H1 (cell line): ENCODE measurements around the gene ST6GALNAC2. TPM values are rescaled to one million over a fixed set of nuclear protein-coding genes. Genes with fewer than 3 reads are reported as not detected.
A peak's percentile ranks its signal among the peaks of the same experiment; 100 is the strongest.

ENCODE experiments used
- CHD7 ChIP-seq: fragments of 300-600 bp; sonication (generic); IDR thresholded peaks from 2 replicates; pipeline ENCODE4 v1.7.1; 2012; ENCODE audit warnings: low read length, moderate library complexity, mild to moderate bottlenecking, inconsistent platforms; ENCODE audit not compliant: insufficient replicate concordance
- HDAC2 ChIP-seq, 2 experiments: fragments of 300-600 bp in 1 of 2; sonication (generic) in 1 of 2; IDR thresholded peaks; 2 replicates each; pipeline ENCODE4 v1.6.1; 2011 to 2012; ENCODE audit warnings: low read depth in 2 of 2, low read length in 2 of 2, mild to moderate bottlenecking in 2 of 2, moderate library complexity in 2 of 2, borderline replicate concordance in 1 of 2, inconsistent platforms in 1 of 2
- KDM1A ChIP-seq: fragments of 200-600, 300-600 bp; sonication (generic); IDR thresholded peaks from 2 replicates; pipeline ENCODE4 v1.7.1; 2016; ENCODE audit warnings: mild to moderate bottlenecking, low read length, borderline replicate concordance
- MAX ChIP-seq: IDR thresholded peaks from 2 replicates; pipeline ENCODE4 v1.6.1; 2012; ENCODE audit warnings: inconsistent platforms
- NANOG ChIP-seq: IDR thresholded peaks from 2 replicates; pipeline ENCODE4 v1.6.1; 2011; ENCODE audit warnings: low read length, low read depth, mild to moderate bottlenecking, inconsistent platforms; ENCODE audit not compliant: insufficient read depth, poor library complexity, severe bottlenecking
- RXRA ChIP-seq: IDR thresholded peaks from 2 replicates; pipeline ENCODE4 v1.6.1; 2011; ENCODE audit warnings: low read depth, mild to moderate bottlenecking, low read length, moderate library complexity; ENCODE audit not compliant: insufficient read depth
- SIN3A ChIP-seq, 2 experiments: IDR thresholded peaks in 1 of 2; conservative IDR thresholded peaks in 1 of 2; 2 replicates each; pipeline ENCODE4 v1.6.1; 2011 to 2012; ENCODE audit warnings: low read length in 2 of 2, improper control_type of control experiment in 1 of 2, low read depth in 1 of 2, mild to moderate bottlenecking in 1 of 2
- SUZ12 ChIP-seq: fragments of 200-600 bp; sonication (generic); IDR thresholded peaks from 2 replicates; pipeline ENCODE4 v1.6.1; 2012; ENCODE audit warnings: mild to moderate bottlenecking, inconsistent platforms, low read length, moderate library complexity, mixed read lengths
- TEAD4 ChIP-seq: IDR thresholded peaks from 2 replicates; pipeline ENCODE4 v1.6.1; 2012; ENCODE audit warnings: low read depth, low read length, inconsistent platforms, mixed read lengths
- polyA plus RNA-seq, 7 experiments: library from polyadenylated mRNA; depleted of rRNA in 3 of 7; stranded (reverse) in 5 of 7; unstranded in 2 of 7; fragments of >200 nt in 5 of 7; fragments of 200-250 nt in 2 of 7; gene quantifications; 1 replicate in 5 of 7; 2 replicates in 1 of 7; 4 replicates in 1 of 7; pipeline versions ENCODE4 v1.2.1 to v1.2.3, GENCODE V29; 2011 to 2013; ENCODE audit warnings: missing spikeins in 2 of 7, mixed read lengths in 2 of 7
- total RNA-seq: library from RNA; stranded (reverse); fragmentation: NEBNext Ultra II Directional; extraction: Animal tissue kit (Norgen Biotek cat#: 25700); gene quantifications from 2 replicates; pipeline ENCODE4 v1.2.1, GENCODE V29; 2021

The ST6GALNAC2 gene
- total and polyA plus RNA-seq, 2 of the 8 experiments (the other 6 are each of a cell fraction or from before 2014, with no cell fraction given) = 0.09 TPM; not detected in 1

- TF ChIP-seq SUZ12 (no peak), NANOG (no peak), KDM1A (no peak), HDAC2 (IDR thresholded peaks at IDR 0.05; ENCODE audit: borderline replicate concordance in 1 of 2, low read depth in 2 of 2, low read length in 2 of 2) (no peak), SIN3A (conservative IDR thresholded peaks at IDR 0.05 in 1 of 2, IDR thresholded peaks at IDR 0.05 in 1 of 2; ENCODE audit: low read depth in 1 of 2, low read length in 2 of 2) (no peak), TEAD4 (0 out of 2 replicates have a peak, but pooled peaks have one; percentile 7), CHD7 (no peak), MAX (no peak), RXRA (no peak)
Measured at GRCh38 chr17:76556765-76557367, 28.8 kb downstream of the ST6GALNAC2 start (continued).
